ENCODE results near the gene TMTC1.

Gene TMTC1

DNA sequence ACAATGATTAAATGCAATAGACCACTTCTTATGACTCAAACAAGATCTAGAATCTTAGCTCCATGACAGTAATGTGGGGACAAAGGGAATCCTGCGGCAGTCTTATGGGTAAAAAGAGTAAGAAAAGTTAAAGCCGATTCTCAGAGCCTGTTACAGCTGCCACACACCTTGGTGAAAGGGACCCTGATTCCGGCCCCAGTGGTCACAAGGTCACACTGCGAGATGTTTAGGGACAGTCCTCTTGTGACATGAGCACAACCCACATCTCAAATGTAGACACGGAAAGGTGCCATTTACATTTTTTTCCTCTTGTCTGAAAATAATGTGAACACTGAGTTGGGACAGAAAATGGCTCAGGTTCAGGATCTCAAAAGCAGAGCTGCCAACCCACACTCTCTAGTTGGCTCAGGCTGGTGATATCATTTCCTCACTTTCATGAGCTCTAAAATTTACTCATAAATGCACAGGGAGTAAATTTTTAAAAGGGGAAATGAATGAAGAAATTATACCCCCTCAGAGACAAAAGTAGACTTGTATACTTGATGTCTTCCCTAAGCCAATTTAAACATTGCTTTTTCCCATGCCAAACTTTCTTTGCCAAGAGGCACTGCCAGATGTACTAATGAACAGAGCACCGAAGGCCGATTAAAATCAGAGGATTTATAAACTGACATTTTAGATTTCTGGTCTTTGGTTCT is 173.1 kb downstream of the TMTC1 start:
- TF ChIP-seq FOXP2 (optimal IDR thresholded peaks at IDR 0.05; ENCODE audit: borderline replicate concordance, extremely low read depth, extremely low read length, insufficient read depth) = no peak
- no peak for TF ChIP-seq POLR2AphosphoS5 (IDR thresholded peaks at IDR 0.05; ENCODE audit: low read depth, low read length)
- TF ChIP-seq SIN3A (IDR thresholded peaks at IDR 0.05; ENCODE audit: borderline replicate concordance, insufficient read depth, low read length) = no peak
- TF ChIP-seq REST (IDR thresholded peaks at IDR 0.05; ENCODE audit: insufficient read depth in 1 of 2, low read depth in 2 of 2, low read length in 2 of 2) = no peak
- TF ChIP-seq TAF1 (IDR thresholded peaks at IDR 0.05; ENCODE audit: borderline replicate concordance, insufficient read depth, low read length) = no peak

- TF ChIP-seq SIN3A (IDR thresholded peaks at IDR 0.05; ENCODE audit: borderline replicate concordance, insufficient read depth, low read length) (no peak), FOXP2 (optimal IDR thresholded peaks at IDR 0.05; ENCODE audit: borderline replicate concordance, extremely low read depth, extremely low read length, insufficient read depth) (no peak), REST (IDR thresholded peaks at IDR 0.05; ENCODE audit: insufficient read depth in 1 of 2, low read depth in 2 of 2, low read length in 2 of 2) (no peak), POLR2AphosphoS5 (IDR thresholded peaks at IDR 0.05; ENCODE audit: low read depth, low read length) (no peak), TAF1 (IDR thresholded peaks at IDR 0.05; ENCODE audit: borderline replicate concordance, insufficient read depth, low read length) (no peak)
Observed at GRCh38 chr12:29609431-29610215, 174.1 kb downstream of the TMTC1 start.

DNA sequence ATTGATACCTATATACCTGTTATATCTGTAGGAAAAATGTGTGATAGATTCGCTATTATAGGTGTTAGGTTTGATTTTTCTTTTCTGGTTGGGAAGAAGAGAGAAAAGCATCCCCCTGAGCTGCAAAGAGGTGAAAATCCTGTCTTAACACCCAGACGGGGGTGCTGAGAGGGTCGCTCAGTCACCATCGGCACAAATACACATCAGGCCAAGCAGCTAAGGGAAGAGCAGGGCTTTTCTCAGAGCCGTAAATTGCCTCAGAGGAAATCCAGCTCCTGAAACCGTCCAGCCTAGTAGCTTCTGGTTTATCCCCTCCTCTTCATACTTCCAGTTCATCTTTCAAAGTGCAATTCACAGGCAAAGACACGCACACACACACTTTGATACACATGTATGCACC is 175.2 kb downstream of the TMTC1 start:
- no peak for TF ChIP-seq SIN3A (IDR thresholded peaks at IDR 0.05; ENCODE audit: borderline replicate concordance, insufficient read depth, low read length)
- no peak for TF ChIP-seq POLR2AphosphoS5 (IDR thresholded peaks at IDR 0.05; ENCODE audit: low read depth, low read length)
- no peak for TF ChIP-seq REST (IDR thresholded peaks at IDR 0.05; ENCODE audit: insufficient read depth in 1 of 2, low read depth in 2 of 2, low read length in 2 of 2)
- TF ChIP-seq FOXP2 (optimal IDR thresholded peaks at IDR 0.05; ENCODE audit: borderline replicate concordance, extremely low read depth, extremely low read length, insufficient read depth) = no peak

DNA sequence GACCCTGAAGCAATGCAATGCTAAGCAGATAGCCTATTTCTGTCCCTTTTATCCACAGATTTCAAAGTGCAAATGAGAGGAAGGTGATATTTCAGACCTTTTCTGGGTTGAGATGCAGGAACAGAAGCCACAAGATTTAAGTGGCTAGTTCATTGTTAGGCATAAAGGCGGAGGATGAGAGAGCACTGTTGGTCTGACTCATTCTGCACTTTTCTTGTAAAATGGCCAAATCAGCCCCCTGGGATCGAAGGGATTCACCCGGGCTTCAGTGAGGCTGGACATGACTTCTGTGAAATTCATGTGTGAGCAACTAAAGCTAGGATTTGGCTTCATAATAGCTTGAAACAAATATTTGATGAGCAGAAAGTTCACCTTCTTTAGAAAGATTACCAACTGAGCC is 184.4 kb downstream of the TMTC1 start:
- no peak for TF ChIP-seq REST (IDR thresholded peaks at IDR 0.05; ENCODE audit: insufficient read depth in 1 of 2, low read depth in 2 of 2, low read length in 2 of 2)
- TF ChIP-seq FOXP2 (optimal IDR thresholded peaks at IDR 0.05; ENCODE audit: borderline replicate concordance, extremely low read depth, extremely low read length, insufficient read depth) = no peak
- no peak for TF ChIP-seq TAF1 (IDR thresholded peaks at IDR 0.05; ENCODE audit: borderline replicate concordance, insufficient read depth, low read length)
- no peak for TF ChIP-seq SIN3A (IDR thresholded peaks at IDR 0.05; ENCODE audit: borderline replicate concordance, insufficient read depth, low read length)
- TF ChIP-seq POLR2AphosphoS5 (IDR thresholded peaks at IDR 0.05; ENCODE audit: low read depth, low read length) = no peak
